Measurements from ENCODE around the gene INHBB.

INHBB gene

GRCh38 chr2:120324933-120325332 lies 21.0 kb upstream of the INHBB start:
- H3K36me3 ChIP-seq = no peaks in the 10 kb centered on the region
- no peaks in the 10 kb centered on the region for H4K20me1 ChIP-seq
- H3K4me2 ChIP-seq = peak overlapping the region in 6 of 11 experiments; percentile 17 to 75 (median 68); a peak in 6 of 22 replicates
- H3K27me3 ChIP-seq = peaks cover 0 to 33% (median 0%) of the 10 kb centered on the region in 11 experiments; a peak in 10 of 22 replicates
- no peak for TF ChIP-seq Cebpa-rat (IDR thresholded peaks at IDR 0.05)
- H3K9ac ChIP-seq = no peak overlapping the region
- no peak overlapping the region for H3K4me3 ChIP-seq
- H3K9me3 ChIP-seq (replicated peaks in 1 of 11) = no peaks in the 10 kb centered on the region
- no peak overlapping the region for H3K27ac ChIP-seq
- peaks cover 6 to 80% (median 61%) of the 10 kb centered on the region in 10 experiments; a peak in 18 of 20 replicates for H3K4me1 ChIP-seq

GRCh38 chr2:120326066-120326465 lies 19.9 kb upstream of the INHBB start:
- no peaks in the 10 kb centered on the region for H3K36me3 ChIP-seq
- no peaks in the 10 kb centered on the region for H4K20me1 ChIP-seq
- H3K4me3 ChIP-seq = no peak overlapping the region
- no peak overlapping the region for H3K27ac ChIP-seq
- peak overlapping the region in 6 of 11 experiments; percentile 73 to 84 (median 78); a peak in 9 of 22 replicates for H3K4me2 ChIP-seq
- H3K4me1 ChIP-seq = peaks cover 11 to 92% (median 72%) of the 10 kb centered on the region in 10 experiments
- H3K9me3 ChIP-seq (replicated peaks in 1 of 11) = no peaks in the 10 kb centered on the region
- no peak overlapping the region for H3K9ac ChIP-seq
- no peak for TF ChIP-seq Cebpa-rat (IDR thresholded peaks at IDR 0.05)
- peaks cover 0 to 31% (median 3%) of the 10 kb centered on the region in 11 experiments; a peak in 11 of 22 replicates for H3K27me3 ChIP-seq

- Histone ChIP-seq H3K9me3 (replicated peaks in 1 of 11) (peaks cover 0 to 10% (median 6%) of the 10 kb centered on the region in 11 experiments; a peak in 10 of 22 replicates), H3K4me3 (no peak overlapping the region), H3K4me1 (peaks cover 9 to 66% (median 48%) of the 10 kb centered on the region in 10 experiments; a peak in 18 of 20 replicates), H3K27me3 (peaks cover 0 to 30% (median 3%) of the 10 kb centered on the region in 11 experiments; a peak in 12 of 22 replicates), H3K36me3 (no peaks in the 10 kb centered on the region), H3K4me2 (peak overlapping the region; percentile 33 to 84 (median 56)), H3K9ac (no peak overlapping the region), H3K27ac (no peak overlapping the region), H4K20me1 (no peaks in the 10 kb centered on the region)
- TF ChIP-seq Cebpa-rat (IDR thresholded peaks at IDR 0.05) = no peak
Measured at GRCh38 chr2:120330946-120331822, 14.8 kb upstream of the INHBB start.

GRCh38 chr2:120331903-120332302 lies 14.0 kb upstream of the INHBB start:
- Histone ChIP-seq H3K9me3 (replicated peaks in 1 of 11) (peaks cover 0 to 10% (median 6%) of the 10 kb centered on the region in 11 experiments; a peak in 10 of 22 replicates), H3K27me3 (peaks cover 0 to 23% (median 3%) of the 10 kb centered on the region in 11 experiments; a peak in 12 of 22 replicates), H3K4me1 (peaks cover 9 to 59% (median 42%) of the 10 kb centered on the region in 10 experiments; a peak in 18 of 20 replicates), H3K9ac (no peak overlapping the region), H3K4me2 (peak overlapping the region in 10 of 11 experiments; percentile 33 to 84 (median 56); a peak in 18 of 22 replicates), H3K27ac (no peak overlapping the region), H3K36me3 (no peaks in the 10 kb centered on the region), H3K4me3 (no peak overlapping the region), H4K20me1 (no peaks in the 10 kb centered on the region)
- no peak for TF ChIP-seq Cebpa-rat (IDR thresholded peaks at IDR 0.05)

- H3K4me1 ChIP-seq = peaks cover 8 to 54% (median 37%) of the 10 kb centered on the region in 10 experiments; a peak in 18 of 20 replicates
- no peak for TF ChIP-seq Cebpa-rat (IDR thresholded peaks at IDR 0.05)
- H3K36me3 ChIP-seq = no peaks in the 10 kb centered on the region
- H4K20me1 ChIP-seq = no peaks in the 10 kb centered on the region
- H3K9ac ChIP-seq = no peak overlapping the region
- H3K9me3 ChIP-seq (replicated peaks in 1 of 11) = peaks cover 0 to 10% (median 6%) of the 10 kb centered on the region in 11 experiments; a peak in 10 of 22 replicates
- no peak overlapping the region for H3K4me3 ChIP-seq
- peaks cover 0 to 18% (median under 1%) of the 10 kb centered on the region in 11 experiments; a peak in 11 of 22 replicates for H3K27me3 ChIP-seq
- H3K4me2 ChIP-seq = peak overlapping the region in 4 of 11 experiments; percentile 51 to 84 (median 72); a peak in 3 of 22 replicates
- no peak overlapping the region for H3K27ac ChIP-seq
Measured at GRCh38 chr2:120332384-120332783, 13.6 kb upstream of the INHBB start.

GRCh38 chr2:120334068-120334467 lies 11.9 kb upstream of the INHBB start:
- no peaks in the 10 kb centered on the region for H3K36me3 ChIP-seq
- TF ChIP-seq Cebpa-rat (IDR thresholded peaks at IDR 0.05) = no peak
- no peak overlapping the region for H3K9ac ChIP-seq
- H3K4me1 ChIP-seq = peaks cover 8 to 39% (median 25%) of the 10 kb centered on the region in 10 experiments; a peak in 17 of 20 replicates
- no peak overlapping the region for H3K4me3 ChIP-seq
- no peak overlapping the region for H3K4me2 ChIP-seq
- no peaks in the 10 kb centered on the region for H4K20me1 ChIP-seq
- H3K27me3 ChIP-seq = peaks cover 0 to 6% (median 0%) of the 10 kb centered on the region in 11 experiments; a peak in 3 of 22 replicates
- peaks cover 0 to 10% (median 6%) of the 10 kb centered on the region in 11 experiments; a peak in 10 of 22 replicates for H3K9me3 ChIP-seq (replicated peaks in 1 of 11)
- no peak overlapping the region for H3K27ac ChIP-seq

GRCh38 chr2:120336749-120337148 lies 9.2 kb upstream of the INHBB start:
- H3K9ac ChIP-seq = no peak overlapping the region
- H3K9me3 ChIP-seq (replicated peaks in 1 of 11) = peaks cover 0 to 10% (median 6%) of the 10 kb centered on the region in 11 experiments; a peak in 10 of 22 replicates
- H3K27me3 ChIP-seq = peaks cover 8 to 22% (median 18%) of the 10 kb centered on the region in 11 experiments
- H3K4me3 ChIP-seq = no peak overlapping the region
- TF ChIP-seq Cebpa-rat (IDR thresholded peaks at IDR 0.05) = no peak
- H4K20me1 ChIP-seq = peaks cover 0 to 3% (median 0%) of the 10 kb centered on the region in 11 experiments; a peak in 2 of 22 replicates
- H3K36me3 ChIP-seq = no peaks in the 10 kb centered on the region
- peaks cover 0 to 12% (median 2%) of the 10 kb centered on the region in 10 experiments; a peak in 11 of 20 replicates for H3K4me1 ChIP-seq
- H3K4me2 ChIP-seq = no peak overlapping the region
- no peak overlapping the region for H3K27ac ChIP-seq

- H3K27me3 ChIP-seq = peaks cover 21 to 35% (median 31%) of the 10 kb centered on the region in 11 experiments
- no peak overlapping the region for H3K27ac ChIP-seq
- no peak overlapping the region for H3K4me2 ChIP-seq
Measured at GRCh38 chr2:120338015-120338414, 7.9 kb upstream of the INHBB start.

GRCh38 chr2:120341977-120342376 lies 4.0 kb upstream of the INHBB start:
- no peak for TF ChIP-seq Cebpa-rat (IDR thresholded peaks at IDR 0.05)
- peaks cover 61 to 75% (median 71%) of the 10 kb centered on the region in 11 experiments for H3K27me3 ChIP-seq
- H3K27ac ChIP-seq = no peak overlapping the region
- no peaks in the 10 kb centered on the region for H3K9me3 ChIP-seq (replicated peaks in 1 of 11)
- H4K20me1 ChIP-seq = peaks cover 0 to 50% (median 36%) of the 10 kb centered on the region in 11 experiments; a peak in 19 of 22 replicates
- no peak overlapping the region for H3K4me3 ChIP-seq
- H3K9ac ChIP-seq = no peak overlapping the region
- no peak overlapping the region for H3K4me2 ChIP-seq
- no peaks in the 10 kb centered on the region for H3K36me3 ChIP-seq
- peaks cover 17 to 35% (median 29%) of the 10 kb centered on the region in 10 experiments; a peak in 19 of 20 replicates for H3K4me1 ChIP-seq

More at GRCh38 chr2:120338015-120338414, 7.9 kb upstream of the INHBB start:
- H3K36me3 ChIP-seq = no peaks in the 10 kb centered on the region
- peaks cover 0 to under 1% (median 0%) of the 10 kb centered on the region in 10 experiments; a peak in 4 of 20 replicates for H3K4me1 ChIP-seq
- peaks cover 0 to 10% (median 6%) of the 10 kb centered on the region in 11 experiments; a peak in 10 of 22 replicates for H3K9me3 ChIP-seq (replicated peaks in 1 of 11)
- no peak overlapping the region for H3K9ac ChIP-seq
- no peak overlapping the region for H3K4me3 ChIP-seq
- H4K20me1 ChIP-seq = peaks cover 0 to 11% (median 6%) of the 10 kb centered on the region in 11 experiments; a peak in 10 of 22 replicates
- TF ChIP-seq Cebpa-rat (IDR thresholded peaks at IDR 0.05) = no peak
